Activated CD4-positive, alpha-beta T cell treated with anti-CD3 and anti-CD28 coated beads, Interleukin-2, amount 50 U/mL, for 1 hour (primary cell): ENCODE results near the gene ZBTB48.
"Not testable (repeated sequence)": the region's sequence is repeated elsewhere in the genome, so short reads cannot be mapped to it uniquely, and the experiment has no call there.

ENCODE experiments used
- DNase-seq: peaks from one replicate; pipeline ENCODE4 v3.0.0-alpha.2; 2020

Gene ZBTB48

GRCh38 chr1:6635910-6636760 lies 56.3 kb downstream of the ZBTB48 start:
- DNase-seq, result no peak

DNA sequence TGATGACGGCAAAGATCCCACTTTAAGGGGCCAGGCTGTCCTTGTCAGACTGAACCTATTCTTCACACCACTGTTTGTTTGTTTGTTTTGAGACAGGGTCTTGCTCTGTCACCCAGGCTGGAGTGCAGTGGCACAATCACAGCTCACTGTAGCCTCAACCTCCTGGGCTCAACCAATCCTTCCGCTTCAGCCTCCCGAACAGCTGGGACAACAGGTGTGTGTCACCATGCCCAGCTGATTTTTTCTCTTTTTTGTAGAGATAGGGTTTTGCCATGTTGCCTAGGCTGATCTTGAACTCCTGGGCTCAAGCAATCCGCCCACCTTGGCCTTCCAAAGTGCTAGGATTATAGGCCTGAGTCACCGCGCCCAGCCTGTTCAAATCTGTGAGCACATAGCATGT lies 57.0 kb downstream of the ZBTB48 start:
- not testable (repeated sequence) for DNase-seq

- DNase-seq, result no peak
These were observed 58.0 kb downstream of the ZBTB48 start for GRCh38 chr1:6637770-6638169.

DNA sequence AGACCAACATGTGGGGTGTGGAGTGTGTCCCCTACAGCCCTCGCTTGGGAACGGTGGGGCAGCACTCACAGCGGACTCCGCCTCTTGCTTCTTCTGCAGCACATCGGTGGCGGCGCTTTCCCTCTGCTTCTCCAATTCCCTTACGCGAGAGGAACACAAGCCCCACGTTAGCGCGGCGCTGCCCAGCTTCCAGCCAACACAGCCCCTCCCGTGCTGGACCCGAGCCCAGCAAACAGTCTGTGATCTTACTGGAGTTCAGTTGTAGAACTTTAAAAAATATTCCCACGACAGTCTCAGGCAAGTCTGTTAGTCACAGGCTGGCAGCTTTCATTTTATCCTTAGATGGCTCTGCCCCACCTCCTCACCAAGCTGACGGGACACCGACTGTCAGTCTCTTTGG lies 58.4 kb downstream of the ZBTB48 start:
- no peak for DNase-seq
